ENCODE results near the gene SOCS4.
A peak's percentile ranks its signal among the peaks of the same experiment; 100 is the strongest.

SOCS4 gene

GRCh38 chr14:55092341-55092740 lies 65.3 kb downstream of the SOCS4 start:
- DNase-seq, result no peak

- no peak for DNase-seq
Observed at GRCh38 chr14:55094292-55095157, 67.5 kb downstream of the SOCS4 start.

GRCh38 chr14:55097881-55098560 lies 71.0 kb downstream of the SOCS4 start:
- DNase-seq, result peak; percentile 27 to 35

- DNase-seq, result no peak
Observed at GRCh38 chr14:55098561-55098898, 71.5 kb downstream of the SOCS4 start.
